Type B pancreatic cell (in vitro differentiated cells): Measurements from ENCODE around the gene TOMM34. TPM values are rescaled to one million over a fixed set of nuclear protein-coding genes. Genes with fewer than 3 reads are reported as not detected.

Experiments
- DNase-seq: peaks from one replicate; pipeline ENCODE4 v3.0.0; 2021; ENCODE audit warnings: mixed read lengths; ENCODE audit not compliant: unreplicated experiment; ENCODE audit errors: extremely low spot score
- H3K27ac Mint-ChIP-seq: 2 replicates; pipeline ENCODE4 v1.8.0; 2021; ENCODE audit warnings: mild to moderate bottlenecking, mixed read lengths
- H3K27me3 Mint-ChIP-seq: 2 replicates; pipeline ENCODE4 v1.8.0; 2021; ENCODE audit warnings: mixed read lengths
- H3K36me3 Mint-ChIP-seq: 2 replicates; pipeline ENCODE4 v1.8.0; 2021; ENCODE audit warnings: mixed read lengths
- H3K4me1 Mint-ChIP-seq: one replicate; pipeline ENCODE4 v1.8.0; 2021; ENCODE audit warnings: mixed read lengths; ENCODE audit not compliant: unreplicated experiment
- H3K4me3 Mint-ChIP-seq: 2 replicates; pipeline ENCODE4 v1.8.0; 2021; ENCODE audit warnings: mild to moderate bottlenecking, mixed read lengths
- H3K9me3 Mint-ChIP-seq: 2 replicates; pipeline ENCODE4 v1.8.0; 2021; ENCODE audit warnings: mixed read lengths
- total RNA-seq: library from RNA; stranded (reverse); gene quantifications from 2 replicates; pipeline ENCODE4 v1.2.1, GENCODE V29; 2021; ENCODE audit warnings: low replicate concordance
- TF ChIP-seq, protein P1 (sequence below): fragments of 200-600 bp; sonication (generic); conservative IDR thresholded peaks from 2 replicates; pipeline ENCODE4 v1.5.0; 2021; ENCODE audit warnings: antibody characterized with exemption, mild to moderate bottlenecking

The TOMM34 gene
- total RNA-seq, 1 donor from 2014 or later = 42.8 TPM

DNA sequence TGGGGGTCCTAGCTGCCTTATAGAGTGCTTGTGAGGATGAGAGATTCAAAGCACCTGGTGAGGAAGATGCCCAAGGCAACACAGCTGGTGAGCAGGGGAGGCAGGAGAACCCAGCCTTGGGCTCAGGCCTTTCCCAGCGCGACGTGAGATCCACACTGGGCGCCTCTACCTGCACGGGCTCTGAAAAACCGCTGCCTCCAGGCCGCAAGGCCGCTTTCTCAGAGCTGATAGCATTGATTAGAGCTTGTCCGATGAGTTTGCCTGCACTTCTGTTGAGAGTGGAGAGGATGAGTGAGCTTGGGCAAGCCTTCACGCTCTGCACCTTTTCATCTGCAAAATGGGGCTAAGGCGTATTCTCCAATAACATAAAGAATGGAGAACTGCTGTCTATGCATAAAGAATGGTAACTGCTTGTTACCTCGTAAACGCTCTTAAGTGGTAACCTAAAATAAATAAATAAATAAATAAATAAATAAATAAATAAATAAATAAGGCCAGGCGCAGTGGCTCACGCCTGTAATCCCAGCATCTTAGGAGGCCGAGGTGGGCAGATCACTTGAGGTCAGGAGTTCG is 49.4 kb downstream of the TOMM34 start:
- H3K27me3 Mint-ChIP-seq = no peaks in the 10 kb centered on the region
- DNase-seq = no peak
- H3K27ac Mint-ChIP-seq = peak overlapping the region; percentile 34
- TF ChIP-seq, protein P1, sequence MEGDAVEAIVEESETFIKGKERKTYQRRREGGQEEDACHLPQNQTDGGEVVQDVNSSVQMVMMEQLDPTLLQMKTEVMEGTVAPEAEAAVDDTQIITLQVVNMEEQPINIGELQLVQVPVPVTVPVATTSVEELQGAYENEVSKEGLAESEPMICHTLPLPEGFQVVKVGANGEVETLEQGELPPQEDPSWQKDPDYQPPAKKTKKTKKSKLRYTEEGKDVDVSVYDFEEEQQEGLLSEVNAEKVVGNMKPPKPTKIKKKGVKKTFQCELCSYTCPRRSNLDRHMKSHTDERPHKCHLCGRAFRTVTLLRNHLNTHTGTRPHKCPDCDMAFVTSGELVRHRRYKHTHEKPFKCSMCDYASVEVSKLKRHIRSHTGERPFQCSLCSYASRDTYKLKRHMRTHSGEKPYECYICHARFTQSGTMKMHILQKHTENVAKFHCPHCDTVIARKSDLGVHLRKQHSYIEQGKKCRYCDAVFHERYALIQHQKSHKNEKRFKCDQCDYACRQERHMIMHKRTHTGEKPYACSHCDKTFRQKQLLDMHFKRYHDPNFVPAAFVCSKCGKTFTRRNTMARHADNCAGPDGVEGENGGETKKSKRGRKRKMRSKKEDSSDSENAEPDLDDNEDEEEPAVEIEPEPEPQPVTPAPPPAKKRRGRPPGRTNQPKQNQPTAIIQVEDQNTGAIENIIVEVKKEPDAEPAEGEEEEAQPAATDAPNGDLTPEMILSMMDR = no peak
- H3K4me1 Mint-ChIP-seq = peaks cover 20% of the 10 kb centered on the region
- no peaks in the 10 kb centered on the region for H3K9me3 Mint-ChIP-seq
- H3K4me3 Mint-ChIP-seq = peak overlapping the region; percentile 88
- peaks cover 18% of the 10 kb centered on the region for H3K36me3 Mint-ChIP-seq

DNA sequence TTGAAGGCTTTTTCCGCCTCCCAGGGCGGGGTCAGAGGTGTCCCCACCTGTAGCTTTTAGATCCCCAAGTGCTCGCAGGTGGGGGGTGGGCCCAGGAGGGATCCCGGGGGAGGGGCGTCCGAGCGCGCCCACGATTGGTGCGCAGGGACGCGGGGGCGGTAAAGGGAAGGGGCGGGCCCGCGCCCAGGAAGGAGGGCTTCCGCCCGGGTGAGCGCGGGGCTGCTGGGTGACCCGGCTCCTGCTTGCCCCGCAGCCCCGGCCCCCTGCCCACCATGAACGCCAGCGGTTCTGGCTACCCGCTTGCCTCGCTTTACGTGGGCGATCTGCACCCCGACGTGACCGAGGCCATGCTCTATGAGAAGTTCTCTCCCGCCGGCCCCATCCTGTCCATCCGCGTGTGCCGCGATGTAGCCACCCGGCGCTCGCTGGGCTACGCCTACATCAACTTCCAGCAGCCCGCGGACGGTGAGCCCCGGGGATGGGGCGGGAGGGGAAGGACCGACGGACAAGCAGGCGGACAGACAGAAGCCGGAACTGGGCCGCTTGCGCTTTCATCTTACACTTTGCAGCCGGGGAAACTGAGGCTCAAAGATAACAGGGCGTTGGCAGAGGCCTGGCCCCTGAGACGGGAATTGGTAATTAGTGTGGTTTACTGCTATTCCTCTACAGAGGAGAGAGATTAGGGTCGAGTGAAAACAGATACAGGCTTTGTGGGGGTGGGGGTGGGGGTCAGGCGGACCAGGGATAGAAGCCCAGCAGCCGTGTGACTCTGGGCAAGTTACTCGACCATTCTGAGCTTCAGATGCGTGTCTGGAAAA is 50.1 kb downstream of the TOMM34 start, which contains the start of gene PABPC1L:
TSS of gene PABPC1L (plus strand) at position 189 of the 818 bp plus-strand sequence. CDS start at position 273, 84 bp downstream.
- no peaks in the 10 kb centered on the region for H3K9me3 Mint-ChIP-seq
- TF ChIP-seq, protein P1 = no peak
- H3K4me1 Mint-ChIP-seq = peaks cover 20% of the 10 kb centered on the region
- H3K27me3 Mint-ChIP-seq = no peaks in the 10 kb centered on the region
- no peak for DNase-seq
- H3K36me3 Mint-ChIP-seq = peaks cover 18% of the 10 kb centered on the region
- peak within 1 kb of the TSS; percentile 71 for H3K27ac Mint-ChIP-seq
- peak within 1 kb of the TSS; percentile 88 for H3K4me3 Mint-ChIP-seq

DNA sequence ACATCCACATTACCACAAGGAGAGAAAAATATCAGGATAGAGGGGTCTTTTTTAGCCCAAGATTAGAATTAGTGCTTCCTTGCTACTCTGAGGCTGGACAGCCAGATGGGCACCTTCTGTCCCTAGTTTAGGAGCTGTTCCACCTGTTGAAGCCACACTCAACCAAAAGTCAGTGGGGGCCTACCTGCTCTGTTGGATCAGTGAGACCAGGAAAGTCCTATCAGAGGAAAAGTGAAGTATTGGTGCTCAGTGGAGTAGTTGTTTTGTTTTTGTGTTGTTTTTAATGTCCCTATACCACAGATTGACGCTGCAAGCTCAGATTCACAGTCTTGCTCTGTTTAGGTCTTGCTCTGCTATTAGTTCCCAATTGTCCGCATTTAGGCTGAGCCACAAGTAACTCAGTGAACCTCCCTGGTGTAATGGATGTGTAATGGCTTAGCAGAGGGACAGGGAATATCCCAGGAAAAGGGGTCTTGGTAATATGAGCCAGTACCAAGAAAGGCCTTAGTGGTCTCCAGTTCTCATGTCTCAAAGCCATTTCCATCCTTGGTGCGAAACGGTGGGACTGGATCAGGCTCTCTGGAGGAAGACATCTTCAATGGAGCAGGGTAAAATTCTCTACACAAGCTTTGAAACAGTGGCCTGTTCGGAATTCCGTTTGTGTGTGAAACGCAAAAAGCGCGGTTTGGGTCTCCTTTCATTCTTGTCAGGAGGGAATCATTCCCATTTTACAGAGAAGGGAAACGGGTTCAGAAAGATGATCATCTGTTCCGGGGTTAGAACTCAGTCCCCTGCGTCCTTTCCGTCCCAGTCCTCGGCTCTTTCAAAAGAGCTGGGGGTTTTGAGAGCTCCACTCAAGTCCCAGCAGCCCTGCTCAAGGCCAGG is 51.0 kb downstream of the TOMM34 start:
- TF ChIP-seq, protein P1 = no peak

DNA sequence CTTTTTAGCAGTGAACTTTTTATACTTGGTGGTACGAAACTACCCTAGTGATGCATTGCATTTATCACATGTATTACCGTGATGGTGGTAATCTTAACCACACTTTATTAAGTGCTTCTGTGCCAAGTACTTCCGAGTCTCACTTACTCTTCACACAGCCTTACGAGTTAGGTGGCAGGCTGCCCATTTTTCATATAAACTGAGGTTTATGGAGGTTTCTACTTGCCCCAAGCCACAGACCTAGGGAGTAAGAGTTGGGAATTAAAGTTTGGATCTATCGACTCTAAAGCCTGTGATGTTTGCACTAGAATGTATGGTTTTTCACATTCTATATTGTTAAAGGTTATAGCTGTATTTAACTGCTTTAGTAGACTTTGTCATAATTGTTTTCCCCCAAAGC is 55.8 kb downstream of the TOMM34 start:
- Mint-ChIP-seq H3K4me1 (peaks cover 12% of the 10 kb centered on the region), H3K4me3 (no peak overlapping the region), H3K9me3 (no peaks in the 10 kb centered on the region), H3K36me3 (peaks cover 9% of the 10 kb centered on the region), H3K27ac (no peak overlapping the region), H3K27me3 (no peaks in the 10 kb centered on the region)
- DNase-seq = no peak
- TF ChIP-seq, protein P1 = no peak

More for the DNA sequence above, 51.0 kb downstream of the TOMM34 start:
- Mint-ChIP-seq H3K27ac (peak overlapping the region; percentile 71), H3K4me1 (peaks cover 20% of the 10 kb centered on the region), H3K4me3 (peak overlapping the region; percentile 83), H3K9me3 (no peaks in the 10 kb centered on the region), H3K36me3 (peaks cover 15% of the 10 kb centered on the region), H3K27me3 (no peaks in the 10 kb centered on the region)
- no peak for DNase-seq

DNA sequence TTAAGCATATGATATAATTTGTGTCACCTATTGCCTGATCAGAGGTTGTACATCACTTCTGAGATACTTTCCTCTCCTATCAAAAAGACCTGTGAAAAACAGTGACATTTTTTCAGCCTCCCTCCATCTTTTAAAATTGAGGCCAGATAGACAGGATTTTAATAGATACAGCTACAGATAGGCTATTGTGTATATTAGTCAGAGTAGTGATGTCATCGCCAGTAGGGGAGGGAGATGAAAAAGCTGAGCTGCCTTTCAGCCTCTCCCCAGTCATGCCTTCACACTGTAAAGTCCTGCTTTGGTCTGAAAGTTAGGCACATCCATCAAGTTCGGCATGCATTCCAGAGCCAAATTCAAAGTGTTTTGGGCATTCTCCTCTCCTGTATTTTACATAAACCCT is 58.2 kb downstream of the TOMM34 start:
- Mint-ChIP-seq H3K27ac (peak overlapping the region; percentile 72), H3K9me3 (no peaks in the 10 kb centered on the region), H3K4me3 (no peak overlapping the region), H3K36me3 (peaks cover 18% of the 10 kb centered on the region), H3K27me3 (no peaks in the 10 kb centered on the region), H3K4me1 (peaks cover 7% of the 10 kb centered on the region)
- no peak for DNase-seq
- TF ChIP-seq, protein P1 = no peak
